Cardiac fibroblast (primary cell): ENCODE measurements around the gene XAGE1A.
"Not testable (repeated sequence)": the region's sequence is repeated elsewhere in the genome, so short reads cannot be mapped to it uniquely, and the experiment has no call there.

Experiments
- DNase-seq, 2 donors: peaks; one replicate each; pipeline versions ENCODE4 v3.0.0 to v3.0.0-alpha.2; 2010; ENCODE audit warnings: low read depth in 2 of 2
- H3K4me3 ChIP-seq, 2 donors: replicated peaks in 1 of 2; 1 replicate in 1 of 2; 2 replicates in 1 of 2; pipeline ENCODE4 v1.5.1; 2011; ENCODE audit warnings: low read depth in 2 of 2, low read length in 2 of 2, mild to moderate bottlenecking in 2 of 2, moderate library complexity in 1 of 2
- CTCF ChIP-seq: IDR thresholded peaks from one replicate; pipeline ENCODE4 v1.5.1; 2011; ENCODE audit warnings: low read depth, mild to moderate bottlenecking, low read length, inconsistent platforms

XAGE1A gene

DNA sequence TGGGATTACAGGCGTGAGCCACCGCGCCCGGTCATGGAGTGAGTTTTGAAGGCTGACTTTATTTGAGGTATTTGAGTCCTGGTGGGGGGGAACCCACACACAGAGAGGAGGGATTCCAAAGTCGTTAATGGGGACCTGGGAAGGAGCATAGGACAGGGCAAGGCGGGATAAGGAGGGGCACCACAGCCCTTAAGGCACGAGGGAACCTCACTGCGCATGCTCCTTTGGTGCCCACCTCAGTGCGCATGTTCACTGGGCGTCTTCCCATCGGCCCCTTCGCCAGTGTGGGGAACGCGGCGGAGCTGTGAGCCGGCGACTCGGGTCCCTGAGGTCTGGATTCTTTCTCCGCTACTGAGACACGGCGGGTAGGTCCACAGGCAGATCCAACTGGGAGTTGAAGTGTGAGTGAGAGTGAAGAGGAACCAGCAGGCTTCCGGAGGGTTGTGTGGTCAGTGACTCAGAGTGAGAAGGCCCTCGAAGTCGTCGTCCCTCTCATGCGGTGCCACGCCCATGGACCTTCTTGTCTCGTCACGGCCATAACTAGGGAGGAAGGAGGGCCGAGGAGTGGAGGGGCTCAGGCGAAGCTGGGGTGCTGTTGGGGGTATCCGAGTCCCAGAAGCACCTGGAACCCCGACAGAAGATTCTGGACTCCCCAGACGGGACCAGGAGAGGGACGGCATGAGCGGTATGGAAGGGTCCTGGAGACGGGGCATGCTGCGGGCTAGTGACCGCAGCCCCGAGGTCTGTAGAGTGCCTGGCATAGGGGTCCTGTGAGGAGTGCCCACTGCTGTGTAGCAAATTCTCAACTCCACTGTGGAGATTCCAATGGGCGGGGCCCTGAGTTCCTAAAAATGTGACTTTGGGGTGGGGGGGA, at the start of gene XAGE1A:
Gene XAGE1A, plus strand, starts transcription at position 264 of the 874 bp plus-strand sequence. CDS start 1,554 bp downstream, outside the sequence.
- H3K4me3 ChIP-seq, DNase-seq: not testable (repeated sequence)

- not testable (repeated sequence) for H3K4me3 ChIP-seq, DNase-seq
These were observed 43.6 kb upstream of the XAGE1A start for GRCh38 chrX:52452031-52452430.

- not testable (repeated sequence) for H3K4me3 ChIP-seq, DNase-seq
These were observed 24.3 kb upstream of the XAGE1A start for GRCh38 chrX:52471301-52471700.

DNA sequence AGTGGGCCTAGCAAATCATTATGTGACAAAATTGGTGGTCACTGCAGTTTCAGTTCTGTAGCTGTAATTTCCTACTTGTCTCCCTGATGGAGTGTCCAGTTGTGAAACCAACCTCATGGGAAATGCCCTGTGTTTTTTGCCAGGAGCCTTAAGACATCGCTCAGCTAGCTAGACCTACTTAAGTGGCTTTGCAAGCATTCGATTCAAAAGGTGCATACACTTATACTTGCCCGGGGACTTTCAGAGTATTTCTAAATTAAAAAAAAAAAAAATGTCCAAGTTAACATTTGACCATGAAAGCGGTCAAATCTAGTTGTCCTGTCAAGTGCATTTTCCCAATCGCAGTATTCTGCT, 788 bp downstream of the XAGE1A start:
- not testable (repeated sequence) for DNase-seq, H3K4me3 ChIP-seq

- DNase-seq = not testable (repeated sequence)
These were observed 5.8 kb downstream of the XAGE1A start for GRCh38 chrX:52501362-52501761.

GRCh38 chrX:52504551-52504950, 8.9 kb downstream of the XAGE1A start:
- no peak for DNase-seq
- no peak for TF ChIP-seq CTCF
- H3K4me3 ChIP-seq = no peak overlapping the region

More at GRCh38 chrX:52501362-52501761, 5.8 kb downstream of the XAGE1A start:
- H3K4me3 ChIP-seq = not testable (repeated sequence)

GRCh38 chrX:52507331-52507730, 11.7 kb downstream of the XAGE1A start:
- no peak for DNase-seq
- H3K4me3 ChIP-seq = no peak overlapping the region
- no peak for TF ChIP-seq CTCF

- no peak overlapping the region for H3K4me3 ChIP-seq
- no peak for DNase-seq
- no peak for TF ChIP-seq CTCF
These were observed 14.3 kb downstream of the XAGE1A start for GRCh38 chrX:52509916-52510315.

DNA sequence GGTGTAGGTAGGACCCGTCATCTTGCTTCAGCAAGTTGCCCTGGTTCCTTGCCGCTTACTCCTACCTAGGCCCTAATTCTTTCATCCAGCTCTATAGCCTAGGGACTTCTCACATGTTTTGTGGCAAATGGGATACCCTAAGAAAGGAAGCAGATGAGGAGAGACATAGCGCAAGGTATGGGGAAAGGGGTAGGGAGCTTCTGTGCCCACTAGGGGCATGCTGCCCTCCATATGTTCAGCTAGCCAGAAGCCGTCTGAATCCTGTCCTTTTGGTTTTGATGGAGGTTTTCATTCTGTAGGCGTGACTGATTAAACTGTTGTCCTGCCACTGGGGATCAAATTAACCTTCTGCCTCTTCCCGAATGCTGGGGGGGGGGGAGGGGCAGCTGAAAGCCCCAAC, 15.5 kb downstream of the XAGE1A start:
- not testable (repeated sequence) for DNase-seq, H3K4me3 ChIP-seq

GRCh38 chrX:52516110-52516986, 20.7 kb downstream of the XAGE1A start:
- DNase-seq, H3K4me3 ChIP-seq: not testable (repeated sequence)

DNA sequence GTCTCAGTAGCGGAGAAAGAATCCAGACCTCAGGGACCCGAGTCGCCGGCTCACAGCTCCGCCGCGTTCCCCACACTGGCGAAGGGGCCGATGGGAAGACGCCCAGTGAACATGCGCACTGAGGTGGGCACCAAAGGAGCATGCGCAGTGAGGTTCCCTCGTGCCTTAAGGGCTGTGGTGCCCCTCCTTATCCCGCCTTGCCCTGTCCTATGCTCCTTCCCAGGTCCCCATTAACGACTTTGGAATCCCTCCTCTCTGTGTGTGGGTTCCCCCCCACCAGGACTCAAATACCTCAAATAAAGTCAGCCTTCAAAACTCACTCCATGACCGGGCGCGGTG, 21.3 kb downstream of the XAGE1A start, which contains the start of gene XAGE1B:
Gene XAGE1B, minus strand, starts transcription at position 77 of the 339 bp plus-strand sequence. CDS start 1,536 bp downstream, outside the sequence.
- H3K4me3 ChIP-seq, DNase-seq: not testable (repeated sequence)

DNA sequence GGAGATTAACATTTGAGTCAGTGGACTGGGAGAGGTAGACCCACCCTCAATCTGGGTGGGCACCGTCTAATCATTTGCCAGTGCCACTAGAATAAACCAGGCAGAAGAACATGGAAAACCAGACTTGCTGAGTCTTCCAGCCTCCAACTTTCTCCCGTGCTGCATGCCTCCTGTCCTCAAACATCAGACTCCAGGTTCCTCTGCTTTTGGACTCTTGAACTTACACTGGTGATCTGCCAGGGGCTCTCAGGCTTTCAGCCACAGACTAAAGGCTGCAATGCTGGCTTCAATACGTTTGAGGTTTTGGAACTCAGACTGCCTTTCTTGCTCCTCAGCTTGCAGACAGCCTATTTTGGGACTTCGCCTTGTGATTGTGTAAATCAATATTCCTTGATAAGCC, 45.4 kb downstream of the XAGE1A start:
- not testable (repeated sequence) for H3K4me3 ChIP-seq, DNase-seq
